NCI-H2227 (cell line): ENCODE data around the gene CDH4.

Source experiments
- DNase-seq: peaks from one replicate; lab custom pipeline; 2025; ENCODE audit not compliant: unreplicated experiment; lab: John Stamatoyannopoulos, UW

CDH4 gene

GRCh38 chr20:61819921-61820825 is 568.1 kb downstream of the CDH4 start:
- DNase-seq = no peak

GRCh38 chr20:61821735-61822134 is 569.7 kb downstream of the CDH4 start:
- no peak for DNase-seq

- no peak for DNase-seq
Observed at GRCh38 chr20:61822396-61822795, 570.3 kb downstream of the CDH4 start.

- no peak for DNase-seq
Observed at GRCh38 chr20:61823242-61823641, 571.2 kb downstream of the CDH4 start.

- DNase-seq = no peak
Observed at GRCh38 chr20:61828891-61829290, 576.8 kb downstream of the CDH4 start.

- no peak for DNase-seq
Observed at GRCh38 chr20:61829526-61829925, 577.5 kb downstream of the CDH4 start.

- no peak for DNase-seq
Observed at GRCh38 chr20:61830241-61830930, 578.3 kb downstream of the CDH4 start.

GRCh38 chr20:61830991-61831390 is 578.9 kb downstream of the CDH4 start:
- no peak for DNase-seq

GRCh38 chr20:61832181-61832580 is 580.1 kb downstream of the CDH4 start:
- no peak for DNase-seq

GRCh38 chr20:61833807-61834610 is 581.9 kb downstream of the CDH4 start:
- no peak for DNase-seq

- DNase-seq = no peak
Observed at GRCh38 chr20:61835301-61835700, 583.2 kb downstream of the CDH4 start.

GRCh38 chr20:61835791-61836350 is 583.8 kb downstream of the CDH4 start:
- no peak for DNase-seq

- DNase-seq = no peak
Observed at GRCh38 chr20:61837200-61837599, 585.1 kb downstream of the CDH4 start.

GRCh38 chr20:61839223-61839911 is 587.3 kb downstream of the CDH4 start:
- DNase-seq = no peak

GRCh38 chr20:61839912-61840778 is 588.1 kb downstream of the CDH4 start:
- DNase-seq = no peak

- DNase-seq = no peak
Observed at GRCh38 chr20:61840779-61841455, 588.9 kb downstream of the CDH4 start.

- DNase-seq = no peak
Observed at GRCh38 chr20:61841551-61841950, 589.5 kb downstream of the CDH4 start.

GRCh38 chr20:61841966-61842365 is 589.9 kb downstream of the CDH4 start:
- peak; percentile 40 for DNase-seq

- no peak for DNase-seq
Observed at GRCh38 chr20:61844621-61845020, 592.6 kb downstream of the CDH4 start.
